Effector memory CD4-positive, alpha-beta T cell (primary cell): ENCODE measurements around the gene GRM8.

Source experiments
- DNase-seq, 3 donors: peaks; one replicate each; pipeline ENCODE4 v3.0.0-alpha.2; 2020
- H3K27ac ChIP-seq: 2 replicates; pipeline ENCODE4 v1.7.0; 2013; ENCODE audit warnings: mild to moderate bottlenecking, low read length, moderate library complexity; ENCODE audit not compliant: insufficient read depth, poor library complexity, severe bottlenecking
- H3K27me3 ChIP-seq: replicated peaks from 2 replicates; pipeline ENCODE4 v1.7.0; 2013; ENCODE audit warnings: mild to moderate bottlenecking, low read length; ENCODE audit not compliant: insufficient read depth, control insufficient read depth, poor library complexity, severe bottlenecking
- H3K36me3 ChIP-seq: 2 replicates; pipeline ENCODE4 v1.7.0; 2013; ENCODE audit warnings: mild to moderate bottlenecking, low read length, moderate library complexity; ENCODE audit not compliant: control insufficient read depth, insufficient read depth
- H3K4me1 ChIP-seq: 2 replicates; pipeline ENCODE4 v1.7.0; 2013; ENCODE audit warnings: low read length, mild to moderate bottlenecking; ENCODE audit not compliant: control insufficient read depth, insufficient read depth, poor library complexity, severe bottlenecking
- H3K4me3 ChIP-seq: 2 replicates; pipeline ENCODE4 v1.7.0; 2013; ENCODE audit warnings: low read length, low read depth, mild to moderate bottlenecking; ENCODE audit not compliant: insufficient read depth, poor library complexity, severe bottlenecking
- H3K9me3 ChIP-seq: 2 replicates; pipeline ENCODE4 v1.7.0; 2013; ENCODE audit warnings: mild to moderate bottlenecking, low read length, moderate library complexity; ENCODE audit not compliant: control insufficient read depth
- total RNA-seq, 3 donors: gene quantifications; one replicate each; lab custom pipeline; 2026; lab: John Stamatoyannopoulos, UW

The GRM8 gene
- 0 reads per million in 3 donors for total RNA-seq

- Histone ChIP-seq H3K27ac (no peak within 1 kb of the TSS), H3K36me3 (no peaks in the 10 kb centered on the region), H3K9me3 (no peaks in the 10 kb centered on the region), H3K4me3 (peak within 1 kb of the TSS; percentile 81), H3K4me1 (peaks cover 21% of the 10 kb centered on the region), H3K27me3 (peaks cover 38% of the 10 kb centered on the region)
- DNase-seq, result no peak
Measured at GRCh38 chr7:127252778-127253280, at the start of gene GRM8. Gene GRM8, minus strand, starts transcription at chr7:127252941.

GRCh38 chr7:127290801-127291361 lies 38.1 kb upstream of the GRM8 start:
- H3K27me3 ChIP-seq, result no peaks in the 10 kb centered on the region
- H3K36me3 ChIP-seq, result no peaks in the 10 kb centered on the region
- H3K27ac ChIP-seq, result no peak overlapping the region
- no peaks in the 10 kb centered on the region for H3K9me3 ChIP-seq
- H3K4me3 ChIP-seq, result no peak overlapping the region
- no peak for DNase-seq
- H3K4me1 ChIP-seq, result no peaks in the 10 kb centered on the region

GRCh38 chr7:127290116-127290655 lies 37.4 kb upstream of the GRM8 start:
- no peak for DNase-seq
- no peak overlapping the region for H3K4me3 ChIP-seq
- H3K9me3 ChIP-seq, result no peaks in the 10 kb centered on the region
- no peaks in the 10 kb centered on the region for H3K4me1 ChIP-seq
- H3K27ac ChIP-seq, result no peak overlapping the region
- H3K36me3 ChIP-seq, result no peaks in the 10 kb centered on the region
- no peaks in the 10 kb centered on the region for H3K27me3 ChIP-seq

DNA sequence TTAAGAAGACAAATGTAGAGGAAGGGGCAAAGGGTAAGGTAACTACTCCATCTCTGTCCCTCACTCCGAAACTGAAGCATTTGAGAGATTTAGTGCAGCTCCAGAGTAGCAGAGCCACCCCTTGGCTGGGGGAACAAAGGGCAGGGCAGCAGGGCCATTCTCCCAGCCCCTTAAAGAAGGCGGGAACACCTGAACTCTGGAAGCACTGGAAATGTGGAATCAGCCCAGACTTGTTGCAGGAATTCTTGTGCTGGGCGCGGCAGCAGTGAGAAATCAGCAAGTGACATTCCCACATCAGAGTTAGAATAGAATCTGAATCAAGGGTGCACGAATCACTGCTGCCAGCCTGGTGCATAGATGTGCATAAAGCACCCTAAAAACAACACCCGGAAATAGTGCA lies 34.4 kb upstream of the GRM8 start:
- no peaks in the 10 kb centered on the region for H3K27me3 ChIP-seq
- H3K9me3 ChIP-seq, result no peaks in the 10 kb centered on the region
- no peaks in the 10 kb centered on the region for H3K4me1 ChIP-seq
- DNase-seq, result no peak
- no peak overlapping the region for H3K4me3 ChIP-seq
- H3K36me3 ChIP-seq, result no peaks in the 10 kb centered on the region
- H3K27ac ChIP-seq, result no peak overlapping the region

- H3K36me3 ChIP-seq, result no peaks in the 10 kb centered on the region
- H3K27me3 ChIP-seq, result no peaks in the 10 kb centered on the region
- H3K4me1 ChIP-seq, result no peaks in the 10 kb centered on the region
- no peaks in the 10 kb centered on the region for H3K9me3 ChIP-seq
- DNase-seq, result no peak
- H3K4me3 ChIP-seq, result no peak overlapping the region
- no peak overlapping the region for H3K27ac ChIP-seq
Measured at GRCh38 chr7:127270093-127270492, 17.4 kb upstream of the GRM8 start.

DNA sequence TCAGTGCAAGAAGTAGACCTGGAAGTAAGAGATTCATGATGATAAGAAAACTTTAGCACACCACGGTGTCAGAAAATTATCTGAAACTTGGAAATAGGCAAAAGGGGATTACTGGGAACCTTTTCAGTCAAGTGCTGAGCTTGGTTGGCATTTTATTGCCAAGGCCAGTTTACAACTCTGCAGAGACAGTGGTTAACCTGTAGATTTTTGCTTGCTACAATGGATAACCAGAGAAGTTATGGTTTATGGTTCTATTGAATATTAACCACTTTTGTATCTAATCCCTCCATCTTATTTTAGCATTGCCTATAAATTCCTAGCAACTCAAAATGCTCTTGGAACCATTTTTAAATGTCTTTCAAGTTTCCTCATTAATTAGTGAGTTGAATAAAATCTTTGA lies 13.3 kb upstream of the GRM8 start:
- DNase-seq, result no peak
- Histone ChIP-seq H3K27me3 (no peaks in the 10 kb centered on the region), H3K4me1 (no peaks in the 10 kb centered on the region), H3K4me3 (no peak overlapping the region), H3K36me3 (no peaks in the 10 kb centered on the region), H3K9me3 (no peaks in the 10 kb centered on the region), H3K27ac (no peak overlapping the region)

GRCh38 chr7:127264219-127264618 lies 11.5 kb upstream of the GRM8 start:
- no peak overlapping the region for H3K27ac ChIP-seq
- H3K4me1 ChIP-seq, result no peaks in the 10 kb centered on the region
- no peak overlapping the region for H3K4me3 ChIP-seq
- no peak for DNase-seq
- no peaks in the 10 kb centered on the region for H3K27me3 ChIP-seq
- no peaks in the 10 kb centered on the region for H3K9me3 ChIP-seq
- no peaks in the 10 kb centered on the region for H3K36me3 ChIP-seq

DNA sequence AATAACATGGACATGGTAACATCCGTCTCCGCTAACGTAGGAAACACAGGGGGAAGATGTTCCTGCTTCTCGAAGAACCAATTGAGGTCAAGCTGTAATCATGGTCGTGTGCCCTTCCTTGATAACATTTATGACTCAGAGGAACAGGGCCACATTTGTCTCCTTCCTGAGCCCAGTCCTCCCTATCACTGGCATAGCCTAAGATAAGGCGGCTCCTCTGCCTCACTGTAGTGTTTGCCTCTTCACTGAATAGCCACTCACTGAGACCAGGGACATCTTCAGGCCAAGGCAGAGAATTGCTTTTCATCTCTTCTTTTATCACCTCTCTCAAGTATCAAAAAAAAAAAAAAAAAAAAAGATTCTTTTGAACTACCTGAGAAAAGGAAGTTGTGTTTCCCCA lies 5.4 kb upstream of the GRM8 start:
- DNase-seq, result no peak

GRCh38 chr7:127257086-127257485 lies 4.3 kb upstream of the GRM8 start:
- no peaks in the 10 kb centered on the region for H3K9me3 ChIP-seq
- H3K36me3 ChIP-seq, result no peaks in the 10 kb centered on the region
- H3K27ac ChIP-seq, result no peak overlapping the region
- no peak for DNase-seq
- H3K4me3 ChIP-seq, result no peak overlapping the region
- peaks cover 20% of the 10 kb centered on the region for H3K27me3 ChIP-seq
- peaks cover 9% of the 10 kb centered on the region for H3K4me1 ChIP-seq

More for the DNA sequence above, 5.4 kb upstream of the GRM8 start:
- H3K4me1 ChIP-seq, result peaks cover under 1% of the 10 kb centered on the region
- peaks cover 10% of the 10 kb centered on the region for H3K27me3 ChIP-seq
- H3K27ac ChIP-seq, result no peak overlapping the region
- H3K4me3 ChIP-seq, result no peak overlapping the region
- no peaks in the 10 kb centered on the region for H3K9me3 ChIP-seq
- no peaks in the 10 kb centered on the region for H3K36me3 ChIP-seq

- H3K36me3 ChIP-seq, result no peaks in the 10 kb centered on the region
- no peak for DNase-seq
- H3K9me3 ChIP-seq, result no peaks in the 10 kb centered on the region
- peaks cover 29% of the 10 kb centered on the region for H3K27me3 ChIP-seq
- H3K4me1 ChIP-seq, result peaks cover 16% of the 10 kb centered on the region
- H3K27ac ChIP-seq, result no peak overlapping the region
- no peak overlapping the region for H3K4me3 ChIP-seq
Measured at GRCh38 chr7:127256041-127256725, 3.4 kb upstream of the GRM8 start.
